Calu3 (cell line): ENCODE results near the gene AMZ1. TPM values are rescaled to one million over a fixed set of nuclear protein-coding genes. Genes with fewer than 3 reads are reported as not detected.

ENCODE experiments used
- BruUV-seq: library from RNA; stranded (reverse); fragments of 400-500 nt; replicated peaks from 2 replicates; lab custom pipeline; 2021; lab: Mats Ljungman, UMichigan
- CTCF ChIA-PET: fragments of 300-600 bp; sonication (Branson Sonifier 250); formaldehyde crosslinking; loops from one replicate; lab custom pipeline; 2022; ENCODE audit warnings: antibody characterized with exemption; lab: Charles Lee
- DNase-seq: peaks from one replicate; pipeline ENCODE4 v3.0.0; 2022
- H3K27ac Mint-ChIP-seq: one replicate; pipeline ENCODE4 v1.8.0; 2022; ENCODE audit warnings: mixed read lengths; ENCODE audit not compliant: unreplicated experiment
- H3K27me3 Mint-ChIP-seq: one replicate; pipeline ENCODE4 v1.8.0; 2022; ENCODE audit warnings: mixed read lengths; ENCODE audit not compliant: unreplicated experiment
- H3K36me3 Mint-ChIP-seq: one replicate; pipeline ENCODE4 v1.8.0; 2022; ENCODE audit warnings: mild to moderate bottlenecking, moderate library complexity, mixed read lengths; ENCODE audit not compliant: insufficient read depth, unreplicated experiment
- H3K4me1 Mint-ChIP-seq: one replicate; pipeline ENCODE4 v1.8.0; 2022; ENCODE audit warnings: mild to moderate bottlenecking, low read depth, mixed read lengths; ENCODE audit not compliant: unreplicated experiment
- H3K4me3 Mint-ChIP-seq: one replicate; pipeline ENCODE4 v1.8.0; 2022; ENCODE audit warnings: mild to moderate bottlenecking, low read depth, moderate library complexity, mixed read lengths; ENCODE audit not compliant: unreplicated experiment
- H3K9me3 Mint-ChIP-seq: one replicate; pipeline ENCODE4 v1.8.0; 2022; ENCODE audit warnings: low read depth, mixed read lengths; ENCODE audit not compliant: unreplicated experiment
- intact Hi-C: fragments of 100-400 bp; cut with micrococcal nuclease; formaldehyde crosslinking; loops from one replicate; pipeline ENCODE4 v1.10.0; 2022; ENCODE audit not compliant: unreplicated experiment
- total RNA-seq: library from RNA; stranded (reverse); gene quantifications from 2 replicates; pipeline ENCODE4 v1.2.3, GENCODE V29; 2022
- TF ChIP-seq, protein P1 (sequence below): fragments of 200-600 bp; IDR thresholded peaks from one replicate; pipeline ENCODE4 v1.8.0; 2022; ENCODE audit warnings: antibody characterized with exemption; ENCODE audit not compliant: unreplicated experiment

AMZ1 gene
- total RNA-seq, 1 experiment from 2014 or later: 0.12 TPM

DNA sequence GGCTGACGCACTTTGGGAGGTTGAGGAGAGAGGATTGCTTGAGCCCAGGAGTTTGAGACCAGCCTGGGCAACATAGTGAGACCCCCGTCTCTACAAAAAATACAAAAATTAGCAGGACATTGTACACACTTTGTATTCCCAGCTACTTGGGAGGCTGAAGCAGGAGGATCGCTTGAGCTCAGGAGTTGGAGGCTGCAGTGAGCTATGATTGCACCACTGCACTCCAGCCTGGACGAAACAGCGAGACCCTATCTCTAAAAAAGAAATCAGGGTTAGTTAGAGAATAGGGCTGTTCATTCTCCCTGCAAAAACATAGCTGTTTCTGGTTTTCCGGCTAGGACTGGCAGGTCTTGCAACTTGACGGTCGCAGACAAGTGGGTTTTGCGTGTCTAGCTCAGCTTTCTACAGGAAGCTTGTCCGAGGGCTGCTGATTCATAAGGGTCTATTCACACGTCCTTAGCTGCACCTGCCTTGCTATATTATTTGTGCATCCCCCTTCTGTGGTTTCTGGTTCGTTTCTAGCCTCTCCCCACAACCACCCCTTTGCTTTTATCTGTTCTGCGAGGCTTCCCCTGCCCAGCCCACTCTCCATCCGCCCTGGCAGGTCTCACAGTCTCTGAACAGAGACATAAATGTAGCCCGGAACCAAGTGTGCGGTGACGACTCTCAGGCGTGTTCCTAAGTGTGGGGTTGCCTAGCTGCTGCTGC lies 10.7 kb downstream of the AMZ1 start:
- no peaks in the 10 kb centered on the region for H3K36me3 Mint-ChIP-seq
- peaks cover 60% of the 10 kb centered on the region for H3K27me3 Mint-ChIP-seq
- BruUV-seq: no TSS peak
- no peak overlapping the region for H3K4me3 Mint-ChIP-seq
- H3K4me1 Mint-ChIP-seq: no peaks in the 10 kb centered on the region
- no peak overlapping the region for H3K27ac Mint-ChIP-seq
- DNase-seq: no peak
- TF ChIP-seq, protein P1, sequence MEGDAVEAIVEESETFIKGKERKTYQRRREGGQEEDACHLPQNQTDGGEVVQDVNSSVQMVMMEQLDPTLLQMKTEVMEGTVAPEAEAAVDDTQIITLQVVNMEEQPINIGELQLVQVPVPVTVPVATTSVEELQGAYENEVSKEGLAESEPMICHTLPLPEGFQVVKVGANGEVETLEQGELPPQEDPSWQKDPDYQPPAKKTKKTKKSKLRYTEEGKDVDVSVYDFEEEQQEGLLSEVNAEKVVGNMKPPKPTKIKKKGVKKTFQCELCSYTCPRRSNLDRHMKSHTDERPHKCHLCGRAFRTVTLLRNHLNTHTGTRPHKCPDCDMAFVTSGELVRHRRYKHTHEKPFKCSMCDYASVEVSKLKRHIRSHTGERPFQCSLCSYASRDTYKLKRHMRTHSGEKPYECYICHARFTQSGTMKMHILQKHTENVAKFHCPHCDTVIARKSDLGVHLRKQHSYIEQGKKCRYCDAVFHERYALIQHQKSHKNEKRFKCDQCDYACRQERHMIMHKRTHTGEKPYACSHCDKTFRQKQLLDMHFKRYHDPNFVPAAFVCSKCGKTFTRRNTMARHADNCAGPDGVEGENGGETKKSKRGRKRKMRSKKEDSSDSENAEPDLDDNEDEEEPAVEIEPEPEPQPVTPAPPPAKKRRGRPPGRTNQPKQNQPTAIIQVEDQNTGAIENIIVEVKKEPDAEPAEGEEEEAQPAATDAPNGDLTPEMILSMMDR: no peak
- intact Hi-C loops: no loop called here
- no peaks in the 10 kb centered on the region for H3K9me3 Mint-ChIP-seq
- CTCF ChIA-PET: interaction anchor here (1.0 to 1.9 kb wide), 3 partner anchors 9 to 241 kb away, joined by 3 to 9 read pairs (median 3); no protein-coding TSS in a partner anchor

DNA sequence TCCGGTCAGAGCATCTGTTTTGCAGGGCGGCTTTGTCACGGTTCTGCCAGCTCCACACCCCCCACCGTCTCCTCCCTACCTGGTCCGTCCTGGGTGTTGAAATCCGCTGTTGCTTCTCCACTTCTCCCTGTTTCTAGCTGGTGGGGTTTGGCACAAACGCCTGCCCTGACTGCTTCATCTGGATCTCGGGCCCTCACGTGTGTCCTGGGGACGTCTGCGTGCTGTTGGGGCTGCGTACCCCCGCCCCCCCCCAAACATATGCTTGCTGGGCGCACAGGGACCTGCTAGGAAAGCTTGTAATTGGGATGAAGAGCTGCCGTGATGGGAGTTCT lies 11.3 kb downstream of the AMZ1 start:
- CTCF ChIA-PET: interaction anchor here (1.0 to 1.9 kb wide), 3 partner anchors 9 to 242 kb away, joined by 3 to 9 read pairs (median 3); no protein-coding TSS in a partner anchor
- no TSS peak for BruUV-seq
- H3K4me3 Mint-ChIP-seq: no peak overlapping the region
- TF ChIP-seq, protein P1: no peak
- no peaks in the 10 kb centered on the region for H3K4me1 Mint-ChIP-seq
- peaks cover 63% of the 10 kb centered on the region for H3K27me3 Mint-ChIP-seq
- no peaks in the 10 kb centered on the region for H3K36me3 Mint-ChIP-seq
- H3K9me3 Mint-ChIP-seq: no peaks in the 10 kb centered on the region
- DNase-seq: no peak
- intact Hi-C loops: no loop called here
- no peak overlapping the region for H3K27ac Mint-ChIP-seq

DNA sequence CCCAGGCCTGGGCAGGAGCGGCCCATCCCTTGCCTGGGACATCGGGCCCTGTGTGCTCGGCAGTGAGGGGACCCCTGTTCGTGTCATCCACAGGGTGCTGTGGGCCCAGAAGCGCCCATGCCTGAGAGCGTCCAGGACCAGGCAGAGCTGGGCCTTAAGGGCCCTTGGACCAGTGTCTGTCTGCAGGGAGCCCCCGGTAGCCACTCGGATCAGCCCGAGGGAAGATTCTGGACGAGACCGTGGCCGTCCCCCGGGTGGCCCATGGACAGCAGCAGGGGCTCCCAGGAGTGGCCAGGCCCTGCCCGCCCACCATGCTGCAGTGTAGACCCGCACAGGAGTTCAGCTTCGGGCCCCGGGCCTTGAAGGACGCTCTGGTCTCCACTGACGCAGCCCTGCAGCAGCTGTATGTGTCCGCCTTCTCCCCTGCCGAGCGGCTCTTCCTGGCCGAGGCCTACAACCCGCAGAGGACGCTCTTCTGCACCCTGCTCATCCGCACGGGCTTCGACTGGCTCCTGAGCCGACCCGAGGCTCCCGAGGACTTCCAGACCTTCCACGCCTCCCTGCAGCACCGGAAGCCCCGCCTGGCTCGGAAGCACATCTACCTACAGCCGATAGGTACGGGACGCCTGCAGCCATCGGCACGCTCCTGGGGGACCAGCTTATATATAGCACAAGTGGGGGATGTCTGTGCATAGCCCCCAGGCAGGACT lies 12.3 kb downstream of the AMZ1 start:
- no peak for DNase-seq
- CTCF ChIA-PET: interaction anchor here (1.1 to 1.9 kb wide), 2 partner anchors 10 to 243 kb away, joined by 3 to 9 read pairs; no protein-coding TSS in a partner anchor
- TF ChIP-seq, protein P1: no peak
- Mint-ChIP-seq H3K9me3 (no peaks in the 10 kb centered on the region), H3K36me3 (no peaks in the 10 kb centered on the region), H3K4me3 (no peak overlapping the region), H3K4me1 (no peaks in the 10 kb centered on the region), H3K27me3 (peaks cover 63% of the 10 kb centered on the region), H3K27ac (no peak overlapping the region)
- intact Hi-C loops: no loop called here
- no TSS peak for BruUV-seq

DNA sequence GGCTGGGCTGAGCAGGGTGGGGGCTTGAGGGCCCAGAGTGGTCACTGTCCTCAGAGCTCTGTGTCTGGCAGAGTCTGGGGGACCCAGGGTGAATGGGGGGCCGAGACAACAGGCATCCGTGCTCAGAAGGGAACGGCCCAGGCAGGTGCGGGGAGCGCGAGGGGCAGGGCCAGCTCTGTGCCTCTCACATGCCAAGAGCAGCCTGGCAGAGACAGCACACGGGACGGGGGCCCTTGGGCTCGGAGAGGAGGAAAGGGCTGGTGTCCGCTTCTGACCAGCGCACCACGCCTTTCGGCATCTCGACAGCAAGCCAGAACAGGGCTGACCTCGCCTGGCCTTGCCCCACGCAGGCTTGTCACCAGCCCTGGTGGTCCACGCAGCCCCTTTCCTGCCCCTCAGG lies 13.4 kb downstream of the AMZ1 start:
- BruUV-seq: no TSS peak
- Mint-ChIP-seq H3K36me3 (no peaks in the 10 kb centered on the region), H3K4me3 (no peak overlapping the region)

More for the DNA sequence above, 13.4 kb downstream of the AMZ1 start:
- no peak overlapping the region for H3K27ac Mint-ChIP-seq
- no peak for DNase-seq
- H3K4me1 Mint-ChIP-seq: no peaks in the 10 kb centered on the region
- CTCF ChIA-PET: interaction anchor here (0.5 to 1.1 kb wide), 3 partner anchors 9 to 451 kb away, joined by 3 to 12 read pairs (median 5); no protein-coding TSS in a partner anchor
- H3K27me3 Mint-ChIP-seq: peaks cover 63% of the 10 kb centered on the region
- intact Hi-C loops: no loop called here
- no peaks in the 10 kb centered on the region for H3K9me3 Mint-ChIP-seq
- TF ChIP-seq, protein P1: no peak
